Peyer's patch (tissue), 4 donors: ENCODE data around the gene PHF23.
A peak's percentile ranks its signal among the peaks of the same experiment; 100 is the strongest.

Source experiments
- POLR2A ChIP-seq, 2 donors: fragments of 450-650 bp; IDR thresholded peaks; one replicate each; pipeline ENCODE4 v1.5.1; 2017; ENCODE audit warnings: antibody characterized with exemption in 2 of 2, mild to moderate bottlenecking in 2 of 2, moderate library complexity in 2 of 2
- TF ChIP-seq, protein P1 (sequence below), 6 experiments: fragments of 450-650 bp in 4 of 6; fragments of 200-600 bp in 2 of 6; sonication (generic) in 1 of 6; IDR thresholded peaks; one replicate each; pipeline ENCODE4 v1.5.1; 2017 to 2019; ENCODE audit warnings: antibody characterized with exemption in 6 of 6, mild to moderate bottlenecking in 3 of 6, moderate library complexity in 1 of 6

DNA sequence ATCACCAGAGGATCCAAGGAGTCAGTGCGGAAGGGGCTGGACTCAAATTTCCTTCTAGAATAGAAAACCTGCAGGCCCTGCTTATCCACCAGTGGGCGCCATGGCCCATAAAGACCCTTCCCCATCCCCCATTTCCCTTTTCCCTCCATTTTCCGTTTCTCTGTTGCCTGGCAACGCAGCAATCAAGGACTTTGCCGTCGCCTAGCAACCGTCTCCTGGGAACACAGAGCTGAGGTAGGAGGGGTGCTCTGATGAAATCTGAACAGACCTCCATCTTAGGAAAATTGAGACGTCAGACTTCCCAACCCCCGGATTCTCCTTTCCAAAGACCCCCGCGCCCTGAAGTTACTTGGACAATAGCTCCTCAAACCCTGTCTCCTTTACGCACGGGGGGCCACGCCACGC, 25.4 kb downstream of the PHF23 start:
- TF ChIP-seq, protein P1, sequence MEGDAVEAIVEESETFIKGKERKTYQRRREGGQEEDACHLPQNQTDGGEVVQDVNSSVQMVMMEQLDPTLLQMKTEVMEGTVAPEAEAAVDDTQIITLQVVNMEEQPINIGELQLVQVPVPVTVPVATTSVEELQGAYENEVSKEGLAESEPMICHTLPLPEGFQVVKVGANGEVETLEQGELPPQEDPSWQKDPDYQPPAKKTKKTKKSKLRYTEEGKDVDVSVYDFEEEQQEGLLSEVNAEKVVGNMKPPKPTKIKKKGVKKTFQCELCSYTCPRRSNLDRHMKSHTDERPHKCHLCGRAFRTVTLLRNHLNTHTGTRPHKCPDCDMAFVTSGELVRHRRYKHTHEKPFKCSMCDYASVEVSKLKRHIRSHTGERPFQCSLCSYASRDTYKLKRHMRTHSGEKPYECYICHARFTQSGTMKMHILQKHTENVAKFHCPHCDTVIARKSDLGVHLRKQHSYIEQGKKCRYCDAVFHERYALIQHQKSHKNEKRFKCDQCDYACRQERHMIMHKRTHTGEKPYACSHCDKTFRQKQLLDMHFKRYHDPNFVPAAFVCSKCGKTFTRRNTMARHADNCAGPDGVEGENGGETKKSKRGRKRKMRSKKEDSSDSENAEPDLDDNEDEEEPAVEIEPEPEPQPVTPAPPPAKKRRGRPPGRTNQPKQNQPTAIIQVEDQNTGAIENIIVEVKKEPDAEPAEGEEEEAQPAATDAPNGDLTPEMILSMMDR (IDR thresholded peaks at IDR 0.05) = peak in 5 of 6 experiments; percentile 23 to 32 (median 31)
- no peak for TF ChIP-seq POLR2A (IDR thresholded peaks at IDR 0.05)
